Measurements from ENCODE around the gene SCN8A. TPM values are rescaled to one million over a fixed set of nuclear protein-coding genes. Genes with fewer than 3 reads are reported as not detected.
A peak's percentile ranks its signal among the peaks of the same experiment; 100 is the strongest.
"Not testable (repeated sequence)": the region's sequence is repeated elsewhere in the genome, so short reads cannot be mapped to it uniquely, and the experiment has no call there.

The SCN8A gene
- polyA plus RNA-seq = under 1 TPM in 2 of 3 donors, not detected in 1; 0.04 to 0.06 TPM

DNA sequence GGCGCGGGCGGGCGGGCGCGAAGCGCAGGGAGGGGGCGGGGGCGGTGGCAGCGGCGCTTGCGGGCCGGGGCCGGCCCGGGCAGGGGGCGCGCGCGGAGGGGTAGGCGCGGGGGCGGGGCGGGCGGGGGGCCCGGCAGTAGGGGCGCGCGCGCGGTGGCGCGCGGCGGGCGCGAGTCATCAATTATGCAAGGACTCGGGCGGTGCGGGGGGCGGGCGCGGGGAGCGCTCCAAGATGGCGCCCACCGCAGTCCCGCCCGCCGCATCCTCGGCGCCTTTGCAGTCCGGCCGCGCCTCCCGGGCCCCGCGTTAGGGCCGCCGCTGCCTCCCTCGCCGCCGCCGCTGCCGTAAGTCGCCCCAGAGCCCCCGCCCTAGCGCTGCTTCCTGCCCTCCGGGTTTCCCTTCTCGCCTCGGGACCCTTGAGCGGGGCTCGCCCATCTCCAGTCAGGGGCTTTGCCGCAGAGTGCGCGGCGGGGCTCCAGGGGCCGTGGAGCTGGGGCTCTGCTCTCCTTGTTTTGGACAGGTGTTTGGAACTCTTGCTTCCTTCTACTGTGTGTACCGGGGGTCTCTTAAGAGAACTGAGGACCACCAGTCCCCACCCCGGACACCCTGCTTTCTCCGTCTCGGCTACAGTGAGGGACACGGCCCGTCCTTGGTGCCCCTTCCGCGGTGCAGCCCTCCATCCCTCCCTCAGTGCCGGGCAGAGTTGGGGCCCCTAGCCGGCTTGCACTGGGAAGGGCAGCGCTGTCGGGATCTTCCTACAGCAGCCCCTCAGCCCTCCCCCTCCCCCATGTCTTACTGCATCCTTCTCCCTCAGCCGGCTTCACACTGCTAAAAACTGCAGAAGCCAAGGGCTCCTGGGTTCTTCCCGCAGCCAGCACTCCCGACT, at the start of gene SCN8A:
SCN8A (plus strand) TSS at position 218 of the 886 bp plus-strand sequence. CDS start 71,585 bp downstream, outside the sequence.
- H3K36me3 Mint-ChIP-seq = no peaks in the 10 kb centered on the region
- H3K27ac Mint-ChIP-seq = peak within 1 kb of the TSS in 4 of 6 donors; percentile 27 to 75 (median 58)
- H3K27me3 Mint-ChIP-seq (ENCODE audit: low read depth in 3 of 3) = peaks cover 7 to 22% (median 13%) of the 10 kb centered on the region in 3 donors

DNA sequence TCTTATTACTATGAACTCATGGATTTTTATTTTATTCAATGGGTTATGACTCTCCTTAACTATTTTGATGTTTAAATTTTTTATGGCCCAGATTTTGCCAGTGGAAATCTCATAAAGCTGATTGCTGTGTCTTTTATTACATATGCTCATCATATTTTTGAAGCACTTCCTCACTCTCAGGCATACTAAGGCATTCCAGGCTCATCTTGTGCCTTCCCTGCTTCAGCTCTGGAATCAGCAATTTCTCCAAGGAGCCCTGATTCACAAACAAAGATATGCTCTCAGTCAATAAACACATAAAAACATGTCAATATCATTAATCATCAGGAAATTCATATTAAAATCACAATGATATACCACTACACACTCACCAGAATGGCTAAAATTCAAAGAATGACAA, 44.9 kb upstream of the SCN8A start:
- H3K4me3 Mint-ChIP-seq = no peak overlapping the region
- no peaks in the 10 kb centered on the region for H3K9me3 Mint-ChIP-seq
- no peaks in the 10 kb centered on the region for H3K4me1 Mint-ChIP-seq
- peaks cover 0 to 16% (median 5%) of the 10 kb centered on the region in 3 donors for H3K27me3 Mint-ChIP-seq (ENCODE audit: low read depth in 3 of 3)
- no peaks in the 10 kb centered on the region for H3K36me3 Mint-ChIP-seq
- H3K27ac Mint-ChIP-seq = no peak overlapping the region
- DNase-seq = no peak

More for the DNA sequence above, at the start of gene SCN8A:
- Mint-ChIP-seq H3K4me1 (peaks cover 9 to 16% of the 10 kb centered on the region in 2 donors), H3K4me3 (peak within 1 kb of the TSS; percentile 82 to 93 (median 88)), H3K9me3 (no peaks in the 10 kb centered on the region)
- peak; percentile 19 to 49 (median 30) for DNase-seq

DNA sequence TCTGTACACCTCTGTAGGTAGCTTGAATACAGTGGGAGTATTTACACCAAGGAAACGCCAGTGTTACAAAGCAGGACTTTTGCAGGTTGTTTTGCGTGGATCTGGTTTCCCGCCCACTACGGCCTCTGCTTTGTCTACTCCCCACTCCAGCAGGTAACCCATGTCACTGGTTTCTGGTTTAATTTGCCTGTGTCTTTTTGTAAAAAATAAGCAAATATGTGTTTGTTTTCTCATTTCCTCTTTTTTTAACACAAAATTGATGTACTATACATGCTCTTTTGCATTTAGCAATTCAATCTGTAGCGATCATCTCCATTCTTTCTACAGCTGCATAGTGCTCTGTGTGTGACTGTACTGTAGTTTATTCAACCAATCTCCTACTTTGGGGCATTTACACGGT, 43.4 kb upstream of the SCN8A start:
- no peaks in the 10 kb centered on the region for H3K9me3 Mint-ChIP-seq
- no peaks in the 10 kb centered on the region for H3K4me1 Mint-ChIP-seq
- H3K4me3 Mint-ChIP-seq = no peak overlapping the region
- H3K27ac Mint-ChIP-seq = no peak overlapping the region
- no peaks in the 10 kb centered on the region for H3K36me3 Mint-ChIP-seq
- DNase-seq = no peak
- peaks cover 0 to 16% (median 5%) of the 10 kb centered on the region in 3 donors for H3K27me3 Mint-ChIP-seq (ENCODE audit: low read depth in 3 of 3)

DNA sequence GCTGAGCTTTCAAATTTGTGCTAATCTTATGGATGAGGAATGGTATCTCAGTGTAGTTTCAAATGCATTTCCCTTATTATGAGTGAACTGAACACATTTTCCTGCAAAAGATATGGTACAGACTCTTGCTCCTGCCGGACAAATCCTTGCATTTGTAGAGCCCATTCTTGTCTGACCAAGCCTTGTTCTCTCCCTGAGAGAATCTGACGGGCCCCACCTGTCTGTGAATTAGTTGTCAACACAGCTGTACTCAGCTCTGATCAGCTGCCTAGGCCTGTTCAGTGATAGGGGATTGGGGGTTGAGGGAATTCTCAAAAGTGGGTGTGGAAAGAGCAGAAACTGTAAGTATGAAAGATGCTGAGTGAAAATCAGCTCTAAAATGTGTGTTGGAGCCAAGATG, 42.8 kb upstream of the SCN8A start:
- Mint-ChIP-seq H3K4me1 (no peaks in the 10 kb centered on the region), H3K9me3 (no peaks in the 10 kb centered on the region), H3K36me3 (no peaks in the 10 kb centered on the region), H3K27ac (no peak overlapping the region), H3K4me3 (no peak overlapping the region), H3K27me3 (ENCODE audit: low read depth in 3 of 3) (peaks cover 0 to 17% (median 5%) of the 10 kb centered on the region in 3 donors)
- no peak for DNase-seq

DNA sequence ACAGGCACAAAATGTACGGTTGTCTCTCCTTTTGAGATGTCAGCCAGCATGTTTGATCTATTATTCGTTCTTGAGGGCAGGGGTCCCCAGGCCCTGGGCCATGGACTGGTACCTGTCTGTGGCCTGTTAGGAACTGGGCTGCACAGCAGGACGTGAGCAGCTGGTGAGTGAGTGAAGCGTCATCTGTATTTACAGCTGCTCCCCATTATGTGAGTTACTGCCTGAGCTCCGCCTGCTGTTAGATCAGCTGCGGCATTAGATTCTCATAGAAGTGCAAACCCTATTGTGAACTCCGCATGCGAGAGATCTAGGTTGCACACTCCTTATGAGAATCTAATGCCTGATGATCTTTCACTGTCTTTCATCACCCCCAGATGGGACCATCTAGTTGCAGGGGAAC, 41.4 kb upstream of the SCN8A start:
- no peak overlapping the region for H3K4me3 Mint-ChIP-seq
- no peaks in the 10 kb centered on the region for H3K36me3 Mint-ChIP-seq
- H3K9me3 Mint-ChIP-seq = no peaks in the 10 kb centered on the region
- H3K27me3 Mint-ChIP-seq (ENCODE audit: low read depth in 3 of 3) = peaks cover 2 to 18% (median 3%) of the 10 kb centered on the region in 3 donors
- no peaks in the 10 kb centered on the region for H3K4me1 Mint-ChIP-seq
- no peak overlapping the region for H3K27ac Mint-ChIP-seq
- no peak for DNase-seq

DNA sequence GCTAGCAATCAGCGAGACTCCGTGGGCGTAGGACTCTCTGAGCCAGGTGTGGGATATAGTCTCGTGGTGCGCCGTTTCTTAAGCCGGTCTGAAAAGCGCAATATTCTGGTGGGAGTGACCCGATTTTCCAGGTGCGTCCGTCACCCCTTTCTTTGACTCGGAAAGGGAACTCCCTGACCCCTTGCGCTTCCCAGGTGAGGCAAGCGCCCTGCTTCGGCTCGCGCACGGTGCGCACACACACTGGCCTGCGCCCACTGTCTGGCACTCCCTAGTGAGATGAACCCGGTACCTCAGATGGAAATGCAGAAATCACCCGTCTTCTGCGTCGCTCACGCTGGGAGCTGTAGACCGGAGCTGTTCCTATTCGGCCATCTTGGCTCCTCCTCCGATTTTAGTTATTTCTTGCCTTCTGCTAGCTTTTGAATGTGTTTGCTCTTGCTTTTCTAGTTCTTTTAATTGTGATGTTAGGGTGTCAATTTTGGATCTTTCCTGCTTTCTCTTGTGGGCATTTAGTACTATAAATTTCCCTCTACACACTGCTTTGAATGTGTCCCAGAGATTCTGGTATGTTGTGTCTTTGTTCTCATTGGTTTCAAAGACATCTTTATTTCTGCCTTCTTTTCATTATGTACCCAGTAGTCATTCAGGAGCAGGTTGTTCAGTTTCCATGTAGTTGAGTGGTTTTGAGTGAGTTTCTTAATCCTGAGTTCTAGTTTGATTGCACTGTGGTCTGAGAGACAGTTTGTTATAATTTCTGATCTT, 22.6 kb upstream of the SCN8A start:
- H3K4me3 Mint-ChIP-seq, H3K4me1 Mint-ChIP-seq, H3K9me3 Mint-ChIP-seq, DNase-seq, H3K36me3 Mint-ChIP-seq, H3K27ac Mint-ChIP-seq: not testable (repeated sequence)
- H3K27me3 Mint-ChIP-seq (ENCODE audit: low read depth in 3 of 3) = peaks cover 3 to 11% (median 3%) of the 10 kb centered on the region in 3 donors

DNA sequence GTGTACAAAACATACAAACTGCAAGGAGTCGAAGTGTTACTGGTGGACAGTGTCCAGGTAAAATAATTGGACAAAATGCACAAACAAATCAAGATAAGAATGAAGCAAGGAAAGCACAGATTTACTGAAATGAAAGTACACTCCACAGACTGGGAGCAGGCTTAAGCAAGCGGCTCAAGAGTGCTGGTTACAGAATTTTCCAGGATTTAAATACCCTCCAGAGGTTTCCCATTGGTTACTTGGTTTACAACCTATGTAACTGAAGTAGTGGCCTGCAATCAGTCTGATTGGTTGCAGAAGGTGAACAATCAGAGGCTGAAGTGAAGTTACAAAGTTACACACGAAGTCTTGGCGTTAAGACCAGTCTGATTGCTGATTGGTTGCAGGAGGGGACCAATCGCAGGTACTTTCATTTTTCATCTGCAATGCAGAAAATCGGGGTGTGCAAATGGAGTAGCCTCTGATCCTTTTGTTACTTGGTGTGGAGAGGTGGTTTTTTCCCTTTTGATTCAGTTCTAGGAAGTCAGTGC, 11.6 kb upstream of the SCN8A start:
- H3K9me3 Mint-ChIP-seq = peaks cover 0 to 5% (median 0%) of the 10 kb centered on the region in 6 donors
- DNase-seq = no peak
- H3K4me1 Mint-ChIP-seq = no peaks in the 10 kb centered on the region
- H3K36me3 Mint-ChIP-seq = no peaks in the 10 kb centered on the region
- H3K27me3 Mint-ChIP-seq (ENCODE audit: low read depth in 3 of 3) = peaks cover 8 to 26% (median 17%) of the 10 kb centered on the region in 3 donors
- H3K4me3 Mint-ChIP-seq = no peak overlapping the region
- H3K27ac Mint-ChIP-seq = no peak overlapping the region

DNA sequence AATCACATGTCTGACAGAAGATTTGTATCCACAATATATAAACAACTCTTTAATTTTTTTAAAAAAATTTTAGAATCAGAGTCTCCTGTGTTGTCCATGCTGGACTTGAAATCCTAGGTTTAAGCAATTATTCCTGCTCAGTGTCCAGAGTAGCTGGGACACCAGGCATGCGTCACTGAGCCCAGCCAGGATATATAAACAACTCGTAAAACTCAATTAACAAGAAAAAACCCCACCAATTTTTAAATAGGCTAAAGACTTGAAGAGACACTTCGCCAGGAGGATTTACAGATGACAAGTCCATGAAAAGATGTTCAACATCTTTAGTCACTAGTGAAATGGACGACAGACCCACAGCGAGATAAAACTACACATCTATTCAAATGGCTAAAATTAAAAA, 2.0 kb upstream of the SCN8A start:
- H3K4me1 Mint-ChIP-seq = peaks cover 9 to 16% of the 10 kb centered on the region in 2 donors
- H3K9me3 Mint-ChIP-seq = peaks cover 0 to 3% (median 0%) of the 10 kb centered on the region in 6 donors
- H3K4me3 Mint-ChIP-seq = peak overlapping the region in 4 of 5 donors; percentile 13 to 92 (median 68)
- no peak overlapping the region for H3K27ac Mint-ChIP-seq
- DNase-seq = no peak
- H3K27me3 Mint-ChIP-seq (ENCODE audit: low read depth in 3 of 3) = peaks cover 10 to 24% (median 17%) of the 10 kb centered on the region in 3 donors
- no peaks in the 10 kb centered on the region for H3K36me3 Mint-ChIP-seq

DNA sequence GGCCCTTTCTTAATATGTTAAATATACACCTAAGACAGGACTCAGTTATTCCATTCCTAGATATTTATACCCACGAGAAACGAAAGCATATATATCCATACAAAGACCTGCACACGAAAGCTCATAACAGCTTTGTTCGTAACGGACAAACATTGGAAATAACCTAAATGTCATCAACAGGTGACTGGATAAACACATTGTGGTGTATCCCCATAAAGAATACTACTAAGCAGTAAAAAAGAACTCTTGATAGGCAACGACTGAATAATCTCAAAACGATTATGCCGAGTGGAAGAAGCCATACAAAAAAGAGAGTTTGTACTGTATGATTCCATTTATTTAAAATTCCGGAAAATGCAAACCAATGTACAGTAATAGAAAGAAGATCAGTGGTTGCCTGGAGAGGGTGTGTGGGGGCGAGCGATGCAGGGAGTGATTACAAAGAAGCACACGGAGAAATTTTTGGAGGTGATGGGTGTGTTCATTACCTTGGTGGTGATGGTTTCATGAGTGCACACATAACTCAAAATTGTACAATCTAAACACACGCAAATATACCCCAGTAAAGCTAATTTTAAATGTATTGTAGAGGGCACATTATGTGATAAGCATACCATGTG, 1.4 kb upstream of the SCN8A start:
- Mint-ChIP-seq H3K9me3 (peaks cover 0 to under 1% (median 0%) of the 10 kb centered on the region in 6 donors), H3K27me3 (ENCODE audit: low read depth in 3 of 3) (peaks cover 7 to 22% (median 17%) of the 10 kb centered on the region in 3 donors), H3K36me3 (no peaks in the 10 kb centered on the region), H3K4me3 (peak overlapping the region; percentile 82 to 93 (median 88)), H3K4me1 (peaks cover 9 to 16% of the 10 kb centered on the region in 2 donors), H3K27ac (peak overlapping the region in 1 of 6 donors; percentile 11)
- DNase-seq = no peak

DNA sequence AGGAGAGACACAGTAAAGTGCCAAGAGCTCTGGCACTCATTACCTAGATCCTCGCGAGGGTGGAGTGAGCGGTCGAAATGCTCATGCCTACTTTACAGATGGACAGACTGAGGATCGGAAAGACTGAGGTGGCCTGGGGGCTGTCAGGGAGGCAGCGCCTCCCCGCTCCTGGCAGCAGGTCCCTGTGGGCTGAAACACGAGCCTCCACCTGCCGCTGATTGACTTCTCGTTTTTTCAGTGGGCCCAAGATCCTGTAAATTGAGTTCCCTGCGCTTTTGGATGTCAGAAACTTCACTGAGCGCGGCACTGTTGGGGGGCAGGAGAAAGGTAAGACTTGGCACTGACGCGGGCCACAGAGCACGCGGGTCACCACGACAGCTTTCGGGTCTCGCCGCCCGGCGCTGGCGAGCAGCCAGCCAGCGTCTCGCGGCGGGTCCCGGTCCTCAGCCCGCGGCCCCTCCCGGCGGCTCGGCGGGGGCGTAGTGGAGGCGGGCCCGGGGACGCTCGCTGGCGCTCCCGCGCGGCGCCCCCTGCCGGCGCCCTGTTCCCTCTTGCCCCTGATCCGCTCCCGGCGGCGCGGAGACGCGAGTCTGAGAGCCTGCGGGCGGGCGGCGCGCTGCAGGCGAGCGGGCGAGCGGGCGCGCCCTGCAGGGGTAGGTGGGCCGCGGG, 552 bp upstream of the SCN8A start:
- Mint-ChIP-seq H3K4me3 (peak overlapping the region; percentile 82 to 93 (median 88)), H3K4me1 (peaks cover 9 to 16% of the 10 kb centered on the region in 2 donors), H3K36me3 (no peaks in the 10 kb centered on the region), H3K27me3 (ENCODE audit: low read depth in 3 of 3) (peaks cover 7 to 22% (median 17%) of the 10 kb centered on the region in 3 donors), H3K9me3 (no peaks in the 10 kb centered on the region), H3K27ac (peak overlapping the region in 4 of 6 donors; percentile 27 to 75 (median 58))
- DNase-seq = peak; percentile 58 to 73 (median 63)

DNA sequence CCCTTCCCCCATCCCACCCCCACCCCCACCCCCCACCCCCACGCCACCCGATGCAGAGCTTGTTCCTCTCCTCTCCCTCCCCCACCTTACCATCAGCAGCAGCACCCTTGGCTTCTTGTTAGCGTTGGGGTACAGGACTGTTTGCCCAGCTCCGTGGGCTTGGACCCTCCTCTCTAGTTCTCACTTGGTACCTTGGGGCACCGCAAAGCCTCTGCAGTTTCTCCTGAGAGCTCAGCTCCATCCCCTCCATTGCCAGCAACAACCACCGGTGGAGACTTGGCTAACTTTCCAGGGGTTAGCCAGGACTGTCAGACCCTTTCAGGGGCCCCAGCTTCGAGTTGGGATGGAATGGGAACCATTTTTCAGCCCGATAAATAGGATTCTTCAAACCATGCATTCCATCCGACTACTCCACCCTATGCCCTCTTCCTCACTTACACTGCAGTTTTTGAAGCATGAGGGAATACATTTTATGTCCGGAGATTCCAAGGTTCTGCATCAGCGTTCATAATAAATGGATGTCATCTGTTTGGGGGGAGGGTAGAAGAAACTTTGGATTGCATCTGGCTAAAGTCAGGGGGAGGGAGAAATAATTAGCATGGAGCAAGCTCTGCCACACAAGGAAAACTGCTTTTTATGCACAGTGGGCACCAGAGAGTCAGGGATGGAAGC, 1.1 kb downstream of the SCN8A start:
- DNase-seq = no peak
- Mint-ChIP-seq H3K4me3 (peak overlapping the region; percentile 40 to 79 (median 75)), H3K27me3 (ENCODE audit: low read depth in 3 of 3) (peaks cover 9 to 25% (median 17%) of the 10 kb centered on the region in 3 donors), H3K27ac (no peak overlapping the region), H3K4me1 (peaks cover 9 to 16% of the 10 kb centered on the region in 2 donors), H3K9me3 (no peaks in the 10 kb centered on the region), H3K36me3 (no peaks in the 10 kb centered on the region)

DNA sequence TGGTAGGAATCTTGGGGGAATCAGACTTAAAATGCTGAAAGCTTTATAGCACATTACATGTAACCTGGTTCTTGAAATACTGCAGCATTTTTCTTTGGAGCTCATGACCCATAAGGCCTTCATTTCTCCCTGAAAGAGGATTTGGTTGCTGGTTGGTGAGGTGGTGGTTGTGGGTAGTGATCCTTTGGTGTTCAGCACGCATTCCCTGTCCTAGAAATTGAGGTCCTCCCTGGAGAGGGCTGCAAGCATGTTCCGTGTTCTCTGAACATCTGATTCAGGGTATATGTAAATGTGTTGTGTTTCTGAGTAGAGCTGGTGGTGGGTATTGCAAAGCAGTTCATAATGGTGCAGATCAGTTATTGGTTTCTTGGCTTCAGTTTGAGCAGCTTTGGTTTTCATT, 2.0 kb downstream of the SCN8A start:
- Mint-ChIP-seq H3K27ac (no peak overlapping the region), H3K4me3 (peak overlapping the region in 1 of 5 donors; percentile 32), H3K4me1 (peaks cover 9 to 16% of the 10 kb centered on the region in 2 donors), H3K36me3 (no peaks in the 10 kb centered on the region), H3K27me3 (ENCODE audit: low read depth in 3 of 3) (peaks cover 7 to 24% (median 12%) of the 10 kb centered on the region in 3 donors), H3K9me3 (no peaks in the 10 kb centered on the region)
- no peak for DNase-seq
